HG02970 (cell line): ENCODE results near the gene RIPOR2.

Experiments used
- ATAC-seq: cut with Tn5 transposase; IDR thresholded peaks from one replicate; pipeline ENCODE4 v1.9.1; 2021; ENCODE audit warnings: mild to moderate bottlenecking, moderate library complexity, moderate number of reproducible peaks; ENCODE audit not compliant: unreplicated experiment, low FRiP score

Gene RIPOR2

GRCh38 chr6:24935366-24936152 is at the start of gene RIPOR2:
Gene RIPOR2 (minus strand): TSS chr6:24935960. CDS start chr6:24935898, 62 bp downstream.
- ATAC-seq: no peak

GRCh38 chr6:24985323-24985722 is 49.6 kb upstream of the RIPOR2 start:
- ATAC-seq: no peak

DNA sequence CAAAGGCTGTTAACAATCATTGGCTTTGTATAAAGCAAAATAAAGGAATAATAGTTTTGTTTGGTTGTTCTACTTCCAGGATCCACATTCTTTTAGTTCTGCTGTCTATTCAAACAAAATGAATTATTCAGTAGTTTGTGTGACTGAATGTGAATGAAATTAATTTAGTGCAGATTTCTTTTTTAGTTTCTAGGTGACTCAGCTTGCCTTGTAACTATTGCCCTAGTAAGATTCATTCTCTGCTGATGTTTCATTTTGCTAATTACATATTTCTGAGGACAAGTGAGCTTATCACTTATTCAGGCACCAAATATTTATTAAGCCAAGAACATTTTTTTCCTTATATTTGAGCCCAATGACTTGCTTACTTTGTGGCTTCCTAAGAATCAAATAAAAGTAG is 46.5 kb upstream of the RIPOR2 start:
- ATAC-seq: no peak

- no peak for ATAC-seq
Observed at GRCh38 chr6:24981386-24981760, 45.6 kb upstream of the RIPOR2 start.

GRCh38 chr6:24980507-24981385 is 45.0 kb upstream of the RIPOR2 start:
- no peak for ATAC-seq

- no peak for ATAC-seq
Observed at GRCh38 chr6:24979176-24979575, 43.4 kb upstream of the RIPOR2 start.

- ATAC-seq: no peak
Observed at GRCh38 chr6:24974182-24975171, 38.7 kb upstream of the RIPOR2 start.

- no peak for ATAC-seq
Observed at GRCh38 chr6:24972311-24972958, 36.7 kb upstream of the RIPOR2 start.

GRCh38 chr6:24971067-24971466 is 35.3 kb upstream of the RIPOR2 start:
- no peak for ATAC-seq

DNA sequence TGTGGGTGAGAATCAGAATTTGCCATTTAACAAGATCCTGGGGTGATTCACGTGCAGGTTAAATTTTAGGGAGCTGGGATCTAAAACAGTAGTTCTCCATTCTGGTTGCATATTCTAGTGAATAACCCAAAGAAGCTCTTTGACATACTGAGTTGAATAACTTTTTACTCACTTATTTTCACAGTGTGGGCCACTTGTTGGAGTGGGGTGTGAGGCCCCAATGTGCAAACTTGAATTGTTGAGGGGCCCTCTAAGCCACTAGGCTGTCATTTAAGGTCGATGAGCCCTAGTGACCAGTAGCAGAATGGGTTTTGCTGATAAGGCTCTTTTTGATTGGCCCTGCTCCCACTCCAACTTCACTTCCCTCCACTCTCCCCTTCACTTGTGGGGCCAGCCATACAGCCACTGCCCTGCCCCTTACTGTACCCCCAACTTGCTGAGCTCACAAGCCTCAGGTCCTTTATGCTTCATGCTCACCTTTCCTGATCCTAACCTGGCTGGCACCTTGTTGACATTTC is 33.6 kb upstream of the RIPOR2 start:
- ATAC-seq: no peak

- ATAC-seq: no peak
Observed at GRCh38 chr6:24968783-24969182, 33.0 kb upstream of the RIPOR2 start.

DNA sequence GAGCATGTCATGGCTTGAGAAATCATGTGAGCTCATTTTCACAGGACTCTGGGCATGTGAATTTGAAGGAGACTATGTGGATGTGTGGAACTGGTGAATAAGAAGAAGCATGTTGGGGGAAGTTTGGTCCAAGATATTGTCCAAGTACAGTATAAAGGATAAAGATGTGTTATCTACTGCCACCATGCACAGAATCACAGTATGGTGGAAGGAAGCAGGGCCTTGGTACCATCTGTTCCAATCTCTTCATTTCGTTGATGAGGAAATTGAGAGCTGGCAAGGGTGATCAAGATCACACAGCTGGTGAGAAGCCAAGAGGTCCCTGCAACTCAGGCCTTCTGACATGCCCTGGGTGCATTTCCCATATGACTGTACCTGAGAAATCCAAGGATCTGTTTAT is 31.5 kb upstream of the RIPOR2 start:
- no peak for ATAC-seq

GRCh38 chr6:24966381-24966780 is 30.6 kb upstream of the RIPOR2 start:
- ATAC-seq: no peak

DNA sequence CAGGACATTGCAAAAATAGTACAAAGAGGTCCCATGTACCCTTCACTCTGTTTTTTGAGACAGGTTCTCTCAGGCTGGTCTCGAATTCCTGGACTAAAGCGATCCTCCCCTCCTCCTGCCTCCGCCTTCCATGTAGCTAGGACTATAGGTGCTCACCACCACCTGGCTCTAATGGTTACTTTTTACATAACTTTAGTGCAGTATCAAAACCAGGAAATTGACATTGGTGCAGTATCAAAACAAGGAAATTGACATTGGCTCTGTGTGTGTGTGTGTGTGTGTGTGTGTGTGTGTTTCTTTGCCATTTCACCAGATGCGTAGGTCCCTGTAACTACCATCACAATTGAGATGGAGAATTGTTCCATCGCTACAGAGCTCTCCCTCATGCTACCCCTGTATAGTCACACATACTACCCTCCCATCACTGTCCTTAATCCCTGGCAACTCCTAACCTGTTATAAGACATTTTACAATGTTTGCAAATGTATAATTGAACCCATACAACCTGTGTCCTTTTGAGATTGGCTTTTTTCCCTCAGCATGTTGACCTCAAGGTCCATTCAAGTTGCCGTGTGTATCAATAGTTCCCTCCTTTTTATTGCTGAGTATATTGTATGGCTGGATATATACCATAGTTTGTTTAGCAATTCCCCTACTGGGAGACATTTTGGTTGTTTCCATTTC is 28.3 kb upstream of the RIPOR2 start:
- ATAC-seq: no peak

GRCh38 chr6:24963339-24963738 is 27.6 kb upstream of the RIPOR2 start:
- ATAC-seq: no peak

DNA sequence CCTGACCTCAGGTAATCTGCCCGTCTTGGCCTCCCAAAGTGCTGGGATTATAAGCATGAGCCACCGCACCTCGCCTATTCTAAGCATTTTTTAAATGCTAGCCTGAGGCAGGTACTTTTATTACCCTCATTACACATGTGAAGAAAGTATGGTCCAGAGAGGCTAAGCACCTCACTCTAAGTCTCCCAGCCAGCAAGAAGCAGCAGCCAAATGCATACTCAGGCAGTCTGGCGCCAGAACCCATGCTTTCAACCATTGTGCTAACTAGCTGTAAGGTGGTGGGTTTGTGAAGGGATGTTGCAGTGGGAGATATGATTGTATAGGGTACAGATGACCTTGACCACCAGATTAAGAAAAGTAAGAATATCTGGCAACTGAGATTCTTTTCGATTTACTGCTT is 26.1 kb upstream of the RIPOR2 start:
- ATAC-seq: no peak

- ATAC-seq: no peak
Observed at GRCh38 chr6:24960991-24961475, 25.3 kb upstream of the RIPOR2 start.

- no peak for ATAC-seq
Observed at GRCh38 chr6:24959319-24959718, 23.6 kb upstream of the RIPOR2 start.

- ATAC-seq: no peak
Observed at GRCh38 chr6:24957199-24957598, 21.4 kb upstream of the RIPOR2 start.
